Ramos (cell line): ENCODE data around the gene VASP.

Experiments used
- in situ Hi-C: fragments of 300-500 bp; cut with MboI; formaldehyde crosslinking; loops from one replicate; pipeline ENCODE4 v1.14.3; 2022; ENCODE audit warnings: low sequenced_read_pairs; ENCODE audit not compliant: unreplicated experiment

The VASP gene

GRCh38 chr19:45506989-45507871 is at the start of gene VASP:
TSS of gene VASP (plus strand) at chr19:45507479. CDS start at chr19:45507772, 293 bp downstream.
- in situ Hi-C loops = no loop called here

GRCh38 chr19:45457776-45458175 is 49.5 kb upstream of the VASP start:
- in situ Hi-C loops = no loop called here

- in situ Hi-C loops = no loop called here
Measured at GRCh38 chr19:45460807-45461347, 46.4 kb upstream of the VASP start.

GRCh38 chr19:45462174-45462573 is 45.1 kb upstream of the VASP start:
- in situ Hi-C loops = no loop called here

GRCh38 chr19:45463241-45463640 is 44.0 kb upstream of the VASP start:
- in situ Hi-C loops = no loop called here

GRCh38 chr19:45464274-45464673 is 43.0 kb upstream of the VASP start:
- in situ Hi-C loops = no loop called here

GRCh38 chr19:45464852-45465441 is 42.3 kb upstream of the VASP start:
- in situ Hi-C loops = no loop called here

GRCh38 chr19:45467115-45467455 is 40.2 kb upstream of the VASP start:
- in situ Hi-C loops = no loop called here

- in situ Hi-C loops = no loop called here
Measured at GRCh38 chr19:45467456-45468158, 39.7 kb upstream of the VASP start, which contains the start of gene FOSB. TSS of gene FOSB (plus strand) at chr19:45467996. CDS start at chr19:45468587, 591 bp downstream.

- in situ Hi-C loops = no loop called here
Measured at GRCh38 chr19:45468159-45468651, 39.1 kb upstream of the VASP start.

GRCh38 chr19:45468803-45469131 is 38.5 kb upstream of the VASP start:
- in situ Hi-C loops = no loop called here

GRCh38 chr19:45469132-45469944 is 37.9 kb upstream of the VASP start:
- in situ Hi-C loops = no loop called here

- in situ Hi-C loops = no loop called here
Measured at GRCh38 chr19:45469945-45470761, 37.1 kb upstream of the VASP start.

GRCh38 chr19:45470762-45471081 is 36.6 kb upstream of the VASP start:
- in situ Hi-C loops = no loop called here

GRCh38 chr19:45471111-45471930 is 36.0 kb upstream of the VASP start:
- in situ Hi-C loops = no loop called here

- in situ Hi-C loops = no loop called here
Measured at GRCh38 chr19:45471931-45472562, 35.2 kb upstream of the VASP start.

GRCh38 chr19:45472563-45473366 is 34.5 kb upstream of the VASP start:
- in situ Hi-C loops = no loop called here
